Mucosa of stomach (tissue), 1 donor: Measurements from ENCODE around the gene R3HCC1L.

ENCODE experiments used
- H3K27me3 ChIP-seq: one replicate; pipeline ENCODE4 v1.7.0; 2013; ENCODE audit warnings: mild to moderate bottlenecking, low read length; ENCODE audit not compliant: control insufficient read depth, insufficient read depth
- H3K36me3 ChIP-seq: one replicate; pipeline ENCODE4 v1.7.0; 2013; ENCODE audit warnings: low read length; ENCODE audit not compliant: control insufficient read depth, insufficient read depth
- H3K4me1 ChIP-seq: one replicate; pipeline ENCODE4 v1.7.0; 2013; ENCODE audit warnings: mild to moderate bottlenecking, low read length; ENCODE audit not compliant: control insufficient read depth, insufficient read depth
- H3K4me3 ChIP-seq: one replicate; pipeline ENCODE4 v1.7.0; 2013; ENCODE audit warnings: low read length
- H3K9ac ChIP-seq: one replicate; pipeline ENCODE4 v1.7.0; 2013; ENCODE audit warnings: mild to moderate bottlenecking, low read length, moderate library complexity
- H3K9me3 ChIP-seq: one replicate; pipeline ENCODE4 v1.7.0; 2013; ENCODE audit warnings: mild to moderate bottlenecking, low read length, moderate library complexity; ENCODE audit not compliant: control insufficient read depth
- donor health status: Pancreatic carcinoma.

R3HCC1L gene

DNA sequence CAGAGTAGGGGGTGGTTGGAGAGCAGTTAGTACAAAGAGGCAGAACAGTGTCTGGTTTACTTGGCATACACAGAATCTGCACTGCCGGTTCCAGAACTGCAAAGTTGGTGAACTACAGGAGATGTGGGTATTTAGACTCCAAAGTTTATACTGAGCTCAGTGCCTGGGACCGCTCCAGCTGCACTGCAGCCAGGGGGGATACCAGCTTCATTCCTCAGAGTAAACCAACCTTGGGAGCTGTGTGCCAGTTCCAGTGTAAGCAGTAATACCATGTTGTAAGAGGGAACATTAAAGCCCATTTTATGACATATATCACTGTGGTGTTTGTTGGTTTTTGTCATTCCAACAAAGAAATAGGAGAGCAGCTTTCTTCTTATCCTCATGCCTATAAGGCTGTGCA is 110.1 kb downstream of the R3HCC1L start:
- Histone ChIP-seq H3K4me3 (no peak overlapping the region), H3K9ac (no peak overlapping the region), H3K4me1 (no peaks in the 10 kb centered on the region), H3K9me3 (no peaks in the 10 kb centered on the region), H3K36me3 (peaks cover 16% of the 10 kb centered on the region), H3K27me3 (no peaks in the 10 kb centered on the region)

DNA sequence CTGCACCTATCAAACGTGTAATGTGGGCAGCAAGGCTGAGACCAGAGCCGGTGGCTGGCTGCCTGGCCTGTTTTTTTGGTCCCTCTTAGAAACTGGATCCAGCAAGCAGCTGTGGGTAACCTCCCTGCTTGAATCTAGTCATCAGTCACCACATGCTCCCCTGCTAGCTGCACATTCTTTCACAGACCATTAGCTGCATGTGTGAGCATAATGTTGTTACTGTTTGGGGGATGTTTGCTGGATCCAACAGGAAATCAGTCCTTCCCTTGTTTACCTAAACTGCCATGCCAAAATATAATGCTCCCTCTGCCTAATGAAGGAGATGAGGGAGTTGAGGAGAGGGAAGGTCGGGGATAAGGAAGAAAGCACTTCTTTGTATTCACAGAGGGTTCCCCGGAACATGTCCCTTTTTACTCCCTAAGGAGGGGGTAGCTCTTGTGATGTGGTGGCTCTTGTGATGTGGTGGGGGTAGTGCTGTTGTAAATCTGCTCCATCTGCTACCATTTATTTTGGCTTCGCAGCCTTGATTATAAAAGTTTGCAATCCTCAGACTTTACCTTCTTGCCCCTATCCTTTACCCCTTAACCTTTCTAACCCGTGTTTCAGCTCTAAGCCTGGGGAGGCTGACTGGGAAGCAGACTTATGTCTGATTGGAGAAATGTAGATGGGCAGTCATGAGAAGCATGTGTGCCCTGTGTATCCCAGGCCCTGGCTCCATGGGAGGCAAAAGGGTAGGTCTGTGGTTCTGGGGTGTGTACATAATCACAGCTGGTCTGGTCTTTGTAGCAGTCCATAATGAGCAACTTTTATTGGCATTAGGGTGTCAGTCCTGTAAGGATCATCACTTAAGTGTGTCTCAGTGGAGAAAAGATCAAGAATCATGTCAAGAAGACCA is 112.7 kb downstream of the R3HCC1L start:
- H3K4me1 ChIP-seq: no peaks in the 10 kb centered on the region
- H3K9me3 ChIP-seq: no peaks in the 10 kb centered on the region
- H3K36me3 ChIP-seq: peaks cover 16% of the 10 kb centered on the region
- H3K27me3 ChIP-seq: no peaks in the 10 kb centered on the region
- H3K9ac ChIP-seq: no peak overlapping the region
- H3K4me3 ChIP-seq: no peak overlapping the region

DNA sequence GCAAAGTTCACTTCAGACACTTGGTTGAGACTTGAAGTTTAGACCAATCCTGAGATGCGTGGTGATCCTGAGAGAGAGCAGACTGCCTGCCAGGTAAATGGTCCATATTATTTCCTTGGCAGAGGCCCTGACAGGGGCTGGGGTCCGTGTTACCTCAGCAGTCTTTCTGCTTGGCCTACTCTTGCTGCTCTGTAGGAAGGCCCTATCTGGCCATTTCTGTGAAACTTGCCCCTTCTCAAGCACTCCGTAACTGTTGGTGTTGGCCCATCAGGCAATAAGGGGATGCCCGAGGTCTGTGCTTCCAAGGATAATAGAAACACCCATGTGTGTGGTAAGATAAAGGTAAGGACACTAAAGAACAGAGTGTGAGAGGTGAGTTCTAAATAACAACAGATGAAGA is 113.6 kb downstream of the R3HCC1L start:
- peaks cover 16% of the 10 kb centered on the region for H3K36me3 ChIP-seq
- no peaks in the 10 kb centered on the region for H3K4me1 ChIP-seq
- no peaks in the 10 kb centered on the region for H3K9me3 ChIP-seq
- no peak overlapping the region for H3K4me3 ChIP-seq
- no peak overlapping the region for H3K9ac ChIP-seq
- H3K27me3 ChIP-seq: no peaks in the 10 kb centered on the region

DNA sequence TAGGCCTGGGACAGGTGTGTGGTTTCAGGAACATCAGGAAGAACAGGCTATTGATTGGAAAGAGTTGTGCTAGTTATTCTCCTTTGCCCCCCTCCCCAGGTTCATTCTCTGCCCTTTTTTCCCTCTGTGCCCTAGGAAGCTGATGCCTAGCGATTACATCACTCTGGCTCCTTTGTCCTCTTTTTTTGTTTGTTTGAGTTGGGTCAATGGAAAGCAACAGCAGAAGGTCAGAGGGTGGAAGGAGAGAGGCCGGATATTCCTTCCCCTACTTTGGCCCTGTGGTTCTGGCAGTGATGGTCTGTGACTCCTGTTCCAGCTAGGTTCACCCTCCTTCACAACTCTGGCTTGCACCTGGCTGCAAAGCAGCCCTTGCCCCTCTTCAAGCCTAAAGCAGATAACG is 114.7 kb downstream of the R3HCC1L start:
- H3K9me3 ChIP-seq: no peaks in the 10 kb centered on the region
- no peak overlapping the region for H3K9ac ChIP-seq
- peaks cover 13% of the 10 kb centered on the region for H3K36me3 ChIP-seq
- H3K4me3 ChIP-seq: no peak overlapping the region
- H3K27me3 ChIP-seq: no peaks in the 10 kb centered on the region
- no peaks in the 10 kb centered on the region for H3K4me1 ChIP-seq

DNA sequence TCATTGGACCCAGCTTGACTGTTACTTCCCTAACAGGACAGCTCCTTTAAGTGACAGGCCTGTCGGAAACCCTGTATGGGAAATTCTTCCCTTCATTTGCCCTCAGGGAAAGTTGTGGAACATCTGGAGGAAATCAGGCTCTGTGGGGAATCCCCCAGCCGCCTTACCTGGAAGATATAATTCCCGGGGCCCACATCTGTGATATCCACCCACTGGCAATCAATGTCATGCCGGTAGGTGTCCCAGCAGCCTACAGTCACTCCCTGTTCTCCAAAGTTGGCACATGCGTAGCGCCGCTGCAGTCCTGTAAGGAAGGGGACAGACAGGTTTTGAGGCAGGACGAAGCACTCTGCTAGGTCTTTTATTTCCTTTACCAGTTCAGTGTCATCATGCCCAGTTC is 116.9 kb downstream of the R3HCC1L start:
- no peaks in the 10 kb centered on the region for H3K4me1 ChIP-seq
- H3K9ac ChIP-seq: no peak overlapping the region
- no peaks in the 10 kb centered on the region for H3K27me3 ChIP-seq
- no peaks in the 10 kb centered on the region for H3K9me3 ChIP-seq
- H3K4me3 ChIP-seq: no peak overlapping the region
- peaks cover 8% of the 10 kb centered on the region for H3K36me3 ChIP-seq

DNA sequence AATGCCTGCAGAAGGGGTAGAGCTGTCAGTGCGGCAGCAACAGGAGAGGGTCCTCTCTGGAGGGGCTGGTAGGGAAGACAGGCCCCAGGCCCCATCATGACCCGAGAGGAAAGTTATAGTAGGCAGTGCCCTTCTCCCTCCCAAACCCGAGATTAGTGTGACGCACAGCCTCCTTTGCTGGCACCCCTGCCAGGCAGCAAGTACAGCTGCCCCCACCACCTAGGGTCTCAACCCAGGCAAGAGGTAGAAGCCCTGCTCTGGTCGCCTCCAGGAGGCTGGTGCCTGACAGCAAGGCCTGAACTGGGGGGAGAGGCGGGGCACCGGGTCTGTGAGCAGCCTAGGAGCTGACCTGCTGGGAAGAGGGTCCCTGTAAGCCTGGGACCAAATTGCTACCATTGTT is 118.0 kb downstream of the R3HCC1L start:
- Histone ChIP-seq H3K4me1 (no peaks in the 10 kb centered on the region), H3K27me3 (no peaks in the 10 kb centered on the region), H3K9me3 (no peaks in the 10 kb centered on the region), H3K9ac (no peak overlapping the region), H3K4me3 (no peak overlapping the region), H3K36me3 (peaks cover 8% of the 10 kb centered on the region)

DNA sequence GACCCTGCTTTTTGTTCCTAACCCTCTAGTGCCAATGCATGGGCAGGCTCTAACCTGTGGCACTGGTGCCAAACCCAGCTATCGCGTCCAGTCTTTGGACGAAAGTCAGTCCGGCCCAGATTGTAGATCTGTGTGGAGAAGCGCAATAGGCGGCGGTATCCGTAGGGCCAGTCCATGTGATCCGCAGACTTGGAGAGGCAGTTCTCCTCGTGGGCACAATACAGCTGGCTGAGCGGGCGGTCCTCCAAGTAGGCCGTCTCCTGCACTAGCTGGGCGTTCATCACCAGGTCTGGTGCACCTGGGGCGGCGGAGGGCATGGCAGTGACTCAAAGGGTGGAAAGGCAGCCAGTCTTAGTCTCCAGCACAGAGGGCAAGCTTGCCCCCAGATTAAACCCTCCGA is 119.0 kb downstream of the R3HCC1L start:
- H3K9me3 ChIP-seq: no peaks in the 10 kb centered on the region
- no peaks in the 10 kb centered on the region for H3K27me3 ChIP-seq
- peaks cover under 1% of the 10 kb centered on the region for H3K36me3 ChIP-seq
- no peak overlapping the region for H3K9ac ChIP-seq
- H3K4me1 ChIP-seq: no peaks in the 10 kb centered on the region
- H3K4me3 ChIP-seq: no peak overlapping the region

DNA sequence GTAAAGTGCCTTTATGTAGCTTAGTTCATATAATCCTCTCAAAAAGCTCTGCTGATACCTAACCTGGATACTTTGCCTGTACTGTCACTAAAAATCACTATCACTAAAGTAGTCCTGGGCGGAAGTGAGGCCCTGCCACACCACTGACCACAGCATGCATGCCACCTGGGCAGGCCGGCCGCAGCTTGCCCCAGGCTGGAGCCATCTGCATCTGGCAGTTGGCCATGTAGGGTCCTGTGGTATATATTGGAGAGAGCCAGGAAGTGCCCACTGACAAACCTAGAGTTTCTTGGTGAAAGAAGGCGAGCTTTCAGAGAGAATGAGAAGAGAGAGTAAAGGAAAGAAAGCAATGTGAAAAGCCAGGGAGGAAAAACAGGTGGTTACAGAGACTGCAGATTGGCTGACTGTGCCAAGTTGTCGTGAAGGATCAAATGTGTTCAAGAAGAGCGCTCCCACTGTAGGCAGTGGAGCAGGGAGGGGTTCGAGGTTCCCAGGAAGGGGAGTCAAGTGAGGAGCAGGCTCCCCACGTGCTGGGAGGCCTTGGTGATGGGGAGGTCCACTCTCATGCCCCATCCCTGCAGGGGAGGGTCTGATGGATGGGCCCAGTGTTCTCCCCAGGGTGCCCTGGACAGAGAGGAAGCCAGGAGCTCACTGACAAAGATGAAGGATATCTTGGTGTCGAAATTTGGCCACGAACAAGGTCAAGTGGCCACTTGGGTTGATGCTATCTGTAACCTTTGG is 119.9 kb downstream of the R3HCC1L start:
- no peak overlapping the region for H3K9ac ChIP-seq
- no peaks in the 10 kb centered on the region for H3K36me3 ChIP-seq
- H3K27me3 ChIP-seq: no peaks in the 10 kb centered on the region
- H3K4me3 ChIP-seq: no peak overlapping the region
- no peaks in the 10 kb centered on the region for H3K4me1 ChIP-seq
- no peaks in the 10 kb centered on the region for H3K9me3 ChIP-seq

DNA sequence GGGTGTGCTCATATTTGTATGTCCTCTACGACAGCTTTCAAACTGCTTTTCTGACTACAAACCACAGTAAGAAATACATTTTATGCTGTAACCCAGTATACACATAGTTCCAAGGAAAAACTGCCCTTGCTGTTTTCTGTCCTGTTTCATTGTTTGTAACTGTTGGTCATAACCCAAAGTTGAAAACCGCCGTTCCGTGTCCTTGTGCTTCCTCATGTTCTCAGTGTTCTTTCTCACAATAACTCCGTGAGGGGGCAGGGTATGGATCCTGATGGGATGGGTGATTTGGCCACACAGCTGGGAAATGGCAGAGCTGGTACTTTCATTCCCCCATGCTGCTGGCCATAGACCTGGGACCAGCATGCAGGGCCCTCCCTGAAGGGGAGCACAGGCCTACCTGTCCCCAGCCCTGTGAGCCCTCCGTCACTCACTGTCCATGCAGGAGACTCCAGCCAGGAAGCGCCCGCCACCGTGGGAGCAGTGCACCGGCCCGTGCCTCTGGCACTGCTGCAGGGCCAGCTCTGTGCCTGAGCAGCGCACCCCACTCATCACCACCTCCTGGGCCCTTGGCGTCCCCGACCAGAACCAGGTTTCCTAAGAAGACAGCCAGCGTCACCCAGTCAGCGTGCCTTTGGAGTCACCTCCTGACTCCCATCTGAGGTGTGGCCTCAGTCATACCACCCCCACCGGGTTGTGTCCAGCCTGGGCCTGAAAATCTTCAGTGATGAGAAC is 120.9 kb downstream of the R3HCC1L start:
- Histone ChIP-seq H3K4me3 (no peak overlapping the region), H3K36me3 (no peaks in the 10 kb centered on the region), H3K4me1 (no peaks in the 10 kb centered on the region), H3K27me3 (no peaks in the 10 kb centered on the region), H3K9me3 (no peaks in the 10 kb centered on the region), H3K9ac (no peak overlapping the region)

DNA sequence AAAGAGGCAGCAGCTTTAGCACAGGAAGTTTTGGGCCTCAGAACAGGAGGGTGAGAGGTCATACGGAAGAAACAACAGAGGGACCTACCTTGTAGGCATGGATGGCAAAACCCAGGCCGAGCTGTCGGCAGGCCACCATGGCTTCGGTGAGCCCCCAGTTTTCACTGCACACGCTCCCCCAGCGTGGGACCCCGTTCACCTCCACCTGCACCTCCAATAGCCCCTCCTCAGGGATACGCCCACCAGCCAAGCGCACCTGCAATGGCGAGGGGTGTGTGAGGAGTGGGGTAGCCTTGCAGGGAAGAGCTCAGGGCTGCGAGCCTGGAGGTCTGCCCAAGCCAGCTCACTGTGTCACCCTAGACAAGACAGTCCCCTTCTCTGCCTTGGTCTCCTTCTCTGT is 122.2 kb downstream of the R3HCC1L start:
- Histone ChIP-seq H3K4me3 (no peak overlapping the region), H3K27me3 (no peaks in the 10 kb centered on the region), H3K9ac (no peak overlapping the region), H3K4me1 (no peaks in the 10 kb centered on the region), H3K9me3 (no peaks in the 10 kb centered on the region), H3K36me3 (no peaks in the 10 kb centered on the region)

DNA sequence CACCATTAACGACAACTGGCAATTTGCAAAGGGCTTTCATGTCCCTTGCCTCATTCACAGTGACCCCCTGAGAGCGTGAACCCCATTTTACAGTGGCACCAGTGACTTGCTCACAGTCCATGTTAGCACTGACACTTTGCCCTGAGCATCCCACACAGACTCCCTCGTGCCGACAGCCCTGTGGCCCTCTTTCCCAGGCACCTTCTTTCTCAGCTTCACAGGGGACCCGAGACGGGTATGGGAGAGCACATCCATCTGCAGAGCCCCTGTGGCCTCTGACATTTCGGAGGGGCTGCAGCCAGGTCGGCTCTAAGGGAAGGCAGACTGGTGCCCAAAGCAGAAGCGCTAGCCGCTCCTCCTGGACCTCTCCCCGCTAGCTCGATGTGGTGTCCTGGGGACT is 122.7 kb downstream of the R3HCC1L start:
- H3K9ac ChIP-seq: no peak overlapping the region
- no peaks in the 10 kb centered on the region for H3K4me1 ChIP-seq
- H3K4me3 ChIP-seq: no peak overlapping the region
- no peaks in the 10 kb centered on the region for H3K27me3 ChIP-seq
- no peaks in the 10 kb centered on the region for H3K9me3 ChIP-seq
- H3K36me3 ChIP-seq: no peaks in the 10 kb centered on the region

DNA sequence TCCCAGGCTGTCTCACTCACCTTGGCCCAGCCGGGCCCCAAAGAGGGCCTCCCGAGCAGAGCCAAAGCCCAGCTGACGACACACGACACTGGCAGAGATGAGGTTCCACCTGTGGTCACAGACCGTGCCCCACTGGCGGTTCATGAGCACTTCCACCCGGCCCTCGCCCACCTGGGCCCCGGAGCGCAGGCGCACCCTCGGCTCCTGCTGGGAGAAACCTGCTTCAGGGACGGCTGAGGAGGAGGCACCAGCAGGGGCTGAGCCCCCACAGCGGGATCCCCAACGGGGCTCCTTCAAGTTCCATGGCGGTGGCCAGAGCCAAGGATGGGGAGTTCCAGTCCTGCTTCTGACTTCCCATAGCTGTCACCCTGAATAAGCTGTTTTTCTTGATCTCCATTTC is 123.5 kb downstream of the R3HCC1L start:
- Histone ChIP-seq H3K4me3 (no peak overlapping the region), H3K9ac (no peak overlapping the region), H3K9me3 (no peaks in the 10 kb centered on the region), H3K27me3 (peaks cover 2% of the 10 kb centered on the region), H3K4me1 (no peaks in the 10 kb centered on the region), H3K36me3 (no peaks in the 10 kb centered on the region)
